Progenitor cell of endocrine pancreas (in vitro differentiated cells): Measurements from ENCODE around the gene MAP3K5. TPM values are rescaled to one million over a fixed set of nuclear protein-coding genes. Genes with fewer than 3 reads are reported as not detected.

Experiments used
- DNase-seq: peaks from one replicate; pipeline ENCODE4 v3.0.0; 2021; ENCODE audit warnings: low spot score; ENCODE audit not compliant: unreplicated experiment
- H3K27ac Mint-ChIP-seq: 2 replicates; pipeline ENCODE4 v1.8.0; 2021; ENCODE audit warnings: mild to moderate bottlenecking, moderate library complexity, mixed read lengths
- H3K27me3 Mint-ChIP-seq: 2 replicates; pipeline ENCODE4 v1.8.0; 2021; ENCODE audit warnings: mixed read lengths
- H3K36me3 Mint-ChIP-seq: 2 replicates; pipeline ENCODE4 v1.8.0; 2022; ENCODE audit warnings: mixed read lengths; ENCODE audit not compliant: insufficient read depth
- H3K4me1 Mint-ChIP-seq: 2 replicates; pipeline ENCODE4 v1.8.0; 2021; ENCODE audit warnings: low read depth, mixed read lengths
- H3K4me3 Mint-ChIP-seq: 2 replicates; pipeline ENCODE4 v1.8.0; 2021; ENCODE audit warnings: low read depth, mild to moderate bottlenecking, moderate library complexity, mixed read lengths
- H3K9me3 Mint-ChIP-seq: 2 replicates; pipeline ENCODE4 v1.8.0; 2021; ENCODE audit warnings: low read depth, mixed read lengths
- total RNA-seq: library from RNA; stranded (reverse); gene quantifications from 2 replicates; pipeline ENCODE4 v1.2.1, GENCODE V29; 2021
- TF ChIP-seq, protein P1 (sequence below): fragments of 200-600 bp; sonication (generic); IDR thresholded peaks from one replicate; pipeline ENCODE4 v1.5.0; 2021; ENCODE audit warnings: antibody characterized with exemption, mild to moderate bottlenecking; ENCODE audit not compliant: unreplicated experiment

The MAP3K5 gene
- total RNA-seq, 1 donor from 2014 or later: 1.1 TPM

DNA sequence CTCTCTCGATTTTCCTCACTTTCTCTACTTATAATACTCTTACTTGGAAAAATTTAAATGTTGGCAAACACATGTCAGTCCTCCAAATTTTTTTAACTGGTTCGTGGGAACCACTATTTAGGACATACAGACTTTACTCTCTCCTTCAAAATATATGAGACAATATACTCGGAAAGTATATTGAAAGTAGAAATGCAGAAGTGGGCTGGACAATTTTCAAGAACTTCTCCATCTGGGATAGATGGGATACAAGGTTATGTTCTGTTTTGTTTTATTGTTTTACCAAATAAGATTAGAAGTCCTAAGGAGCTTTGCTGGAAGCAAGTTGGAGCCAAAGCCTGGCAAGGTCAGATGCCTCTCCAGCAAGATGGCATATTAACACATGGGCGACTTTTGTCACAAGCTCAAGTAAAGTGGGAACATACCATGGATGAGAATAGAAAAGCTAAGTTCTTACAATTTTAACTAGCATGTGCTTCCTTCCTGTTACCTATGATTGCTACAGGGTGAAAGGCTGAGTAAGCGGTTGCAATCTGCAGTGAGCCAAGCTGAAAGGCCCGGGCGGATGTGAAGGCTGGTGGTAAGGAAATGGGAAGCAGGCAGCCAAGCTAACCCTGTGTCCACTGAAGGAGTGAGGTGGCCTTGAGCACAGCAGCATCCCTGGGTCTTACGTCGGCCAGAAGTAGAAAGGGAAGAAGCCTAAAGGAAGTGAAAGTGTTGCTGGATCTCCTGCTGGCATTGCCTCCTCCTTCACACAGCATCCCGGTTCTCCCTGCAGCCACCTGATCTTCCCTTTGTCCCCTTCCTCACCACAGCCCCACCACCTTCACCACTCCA lies 7.1 kb downstream of the MAP3K5 start:
- DNase-seq: no peak
- Mint-ChIP-seq H3K27ac (no peak overlapping the region), H3K4me1 (no peaks in the 10 kb centered on the region), H3K4me3 (no peak overlapping the region), H3K36me3 (no peaks in the 10 kb centered on the region), H3K9me3 (no peaks in the 10 kb centered on the region), H3K27me3 (peaks cover 38% of the 10 kb centered on the region)
- TF ChIP-seq, protein P1, sequence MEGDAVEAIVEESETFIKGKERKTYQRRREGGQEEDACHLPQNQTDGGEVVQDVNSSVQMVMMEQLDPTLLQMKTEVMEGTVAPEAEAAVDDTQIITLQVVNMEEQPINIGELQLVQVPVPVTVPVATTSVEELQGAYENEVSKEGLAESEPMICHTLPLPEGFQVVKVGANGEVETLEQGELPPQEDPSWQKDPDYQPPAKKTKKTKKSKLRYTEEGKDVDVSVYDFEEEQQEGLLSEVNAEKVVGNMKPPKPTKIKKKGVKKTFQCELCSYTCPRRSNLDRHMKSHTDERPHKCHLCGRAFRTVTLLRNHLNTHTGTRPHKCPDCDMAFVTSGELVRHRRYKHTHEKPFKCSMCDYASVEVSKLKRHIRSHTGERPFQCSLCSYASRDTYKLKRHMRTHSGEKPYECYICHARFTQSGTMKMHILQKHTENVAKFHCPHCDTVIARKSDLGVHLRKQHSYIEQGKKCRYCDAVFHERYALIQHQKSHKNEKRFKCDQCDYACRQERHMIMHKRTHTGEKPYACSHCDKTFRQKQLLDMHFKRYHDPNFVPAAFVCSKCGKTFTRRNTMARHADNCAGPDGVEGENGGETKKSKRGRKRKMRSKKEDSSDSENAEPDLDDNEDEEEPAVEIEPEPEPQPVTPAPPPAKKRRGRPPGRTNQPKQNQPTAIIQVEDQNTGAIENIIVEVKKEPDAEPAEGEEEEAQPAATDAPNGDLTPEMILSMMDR: no peak

DNA sequence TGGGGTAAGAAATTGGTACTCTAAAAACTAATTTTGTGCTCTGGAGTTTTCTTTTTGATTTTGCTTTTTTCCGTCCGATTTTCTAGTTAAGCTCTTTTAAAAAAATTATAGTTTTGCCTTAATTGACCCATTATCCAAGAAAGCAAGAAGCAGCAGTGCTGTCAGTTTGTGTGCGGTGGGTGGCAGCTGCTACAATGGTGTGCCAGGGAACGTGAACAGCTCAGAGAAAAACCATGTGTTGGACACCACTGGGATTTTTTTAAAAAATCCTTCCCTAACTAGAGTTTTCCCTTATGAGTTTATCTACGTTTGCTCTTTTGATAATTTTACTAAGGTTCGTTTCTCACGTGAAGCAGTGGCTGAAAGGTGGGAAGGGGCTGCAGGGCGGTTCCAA lies 8.0 kb downstream of the MAP3K5 start:
- TF ChIP-seq, protein P1: no peak
- H3K4me3 Mint-ChIP-seq: no peak overlapping the region
- H3K4me1 Mint-ChIP-seq: peaks cover 2% of the 10 kb centered on the region
- no peak for DNase-seq
- no peaks in the 10 kb centered on the region for H3K9me3 Mint-ChIP-seq
- no peaks in the 10 kb centered on the region for H3K36me3 Mint-ChIP-seq
- peaks cover 34% of the 10 kb centered on the region for H3K27me3 Mint-ChIP-seq
- no peak overlapping the region for H3K27ac Mint-ChIP-seq

DNA sequence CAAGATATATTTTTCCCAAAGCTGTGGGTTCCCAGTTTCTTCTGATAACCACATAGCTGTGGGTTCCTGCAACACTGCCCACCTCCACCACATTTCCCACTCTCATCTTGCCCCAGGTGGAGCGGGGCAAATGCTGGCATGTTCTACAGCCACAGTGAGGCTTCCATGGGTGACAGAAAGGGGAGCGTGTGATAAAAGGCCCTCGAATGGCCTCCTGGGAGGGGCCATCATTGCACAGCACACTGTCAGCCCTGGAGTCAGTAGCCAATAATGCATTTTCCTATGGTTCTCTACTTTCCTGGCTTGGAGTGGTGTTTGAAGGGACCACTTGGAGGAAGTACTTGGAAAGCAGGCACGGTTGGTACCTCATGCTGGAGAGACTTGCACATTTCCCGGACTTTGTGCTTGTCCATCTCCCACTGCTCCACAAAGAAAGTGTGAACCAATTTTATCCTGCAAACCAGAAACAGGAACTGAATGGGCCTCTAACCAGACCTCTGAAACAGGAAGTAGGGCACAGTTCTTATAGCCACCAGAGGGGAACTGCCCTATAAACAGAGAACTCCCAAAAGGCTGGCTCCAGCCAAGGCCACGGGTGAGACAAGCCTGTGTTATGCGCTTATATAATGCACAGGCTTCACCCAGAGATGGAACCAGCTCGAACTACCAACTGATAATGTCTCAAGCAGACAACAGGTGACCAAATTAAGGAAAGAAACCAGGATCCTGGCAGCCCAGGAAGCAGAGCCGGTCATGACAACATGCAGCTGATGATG lies 8.6 kb downstream of the MAP3K5 start:
- H3K27me3 Mint-ChIP-seq: peaks cover 30% of the 10 kb centered on the region
- no peaks in the 10 kb centered on the region for H3K9me3 Mint-ChIP-seq
- no peak overlapping the region for H3K27ac Mint-ChIP-seq
- no peak overlapping the region for H3K4me3 Mint-ChIP-seq
- H3K36me3 Mint-ChIP-seq: no peaks in the 10 kb centered on the region
- peaks cover 2% of the 10 kb centered on the region for H3K4me1 Mint-ChIP-seq
- no peak for DNase-seq
- TF ChIP-seq, protein P1: no peak

DNA sequence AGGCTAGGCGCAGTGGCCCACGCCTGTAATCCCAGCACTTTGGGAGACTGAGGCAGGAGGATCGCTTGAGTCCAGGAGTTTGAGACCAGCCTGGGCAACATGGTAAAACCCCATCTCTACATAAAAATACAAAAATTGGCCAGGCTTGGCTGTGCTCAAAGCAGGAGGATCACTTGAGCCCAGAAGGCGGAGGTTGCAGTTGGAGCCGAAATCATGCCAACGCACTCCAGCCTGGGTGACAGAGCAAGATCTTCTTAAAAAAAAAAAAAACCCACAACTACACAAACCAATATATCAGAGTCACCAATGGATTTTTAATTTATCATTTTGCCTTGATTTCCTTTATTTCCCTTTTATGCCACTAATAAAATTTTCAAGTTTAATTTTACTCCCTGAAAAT lies 9.3 kb downstream of the MAP3K5 start:
- peaks cover 2% of the 10 kb centered on the region for H3K4me1 Mint-ChIP-seq
- peaks cover 24% of the 10 kb centered on the region for H3K27me3 Mint-ChIP-seq
- no peak for DNase-seq
- no peaks in the 10 kb centered on the region for H3K9me3 Mint-ChIP-seq
- no peak overlapping the region for H3K4me3 Mint-ChIP-seq
- H3K27ac Mint-ChIP-seq: no peak overlapping the region
- H3K36me3 Mint-ChIP-seq: no peaks in the 10 kb centered on the region
- TF ChIP-seq, protein P1: no peak

DNA sequence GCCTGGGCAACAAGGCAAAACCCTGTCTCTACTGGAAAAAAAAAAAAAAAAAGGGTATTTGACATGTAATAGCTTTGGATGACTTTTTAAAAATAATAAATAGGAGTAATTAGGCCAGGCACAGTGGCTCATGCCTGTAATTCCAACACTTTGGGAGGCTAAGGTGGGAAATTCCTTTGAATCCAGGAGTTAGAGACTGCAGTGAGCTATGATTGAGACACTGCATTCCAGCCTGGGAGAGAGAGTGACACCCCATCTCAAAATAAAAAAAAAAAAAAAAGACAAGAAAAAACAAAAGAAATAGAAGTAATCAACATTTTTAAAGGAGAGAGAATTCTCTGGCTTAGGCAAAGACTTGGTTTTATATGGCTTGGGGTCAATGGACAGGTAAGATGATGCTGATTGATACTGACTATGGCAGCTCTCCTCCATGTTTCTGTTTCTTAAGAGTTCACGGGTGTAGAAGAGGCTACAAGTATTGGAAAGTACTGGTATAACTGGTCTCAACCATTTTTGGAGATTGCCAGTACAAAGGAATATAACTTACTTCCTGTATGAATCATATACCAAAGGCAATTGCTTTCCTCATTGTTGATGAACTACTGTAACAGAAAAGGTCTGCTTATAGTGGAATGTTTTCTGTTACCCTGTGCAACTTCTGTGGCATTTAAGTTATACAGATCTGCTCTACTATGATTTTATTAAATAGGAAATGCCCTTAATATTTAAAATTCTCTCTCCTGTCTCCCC lies 10.1 kb downstream of the MAP3K5 start:
- Mint-ChIP-seq H3K27ac (no peak overlapping the region), H3K4me3 (no peak overlapping the region), H3K27me3 (peaks cover 17% of the 10 kb centered on the region), H3K9me3 (no peaks in the 10 kb centered on the region), H3K4me1 (peaks cover 2% of the 10 kb centered on the region), H3K36me3 (no peaks in the 10 kb centered on the region)
- TF ChIP-seq, protein P1: no peak
- DNase-seq: no peak
